Prostate gland (tissue), 2 donors: Measurements from ENCODE around the gene ANKRD30A.

Source experiments
- CTCF ChIP-seq, 4 experiments: fragments of 200-600 bp in 2 of 4; fragments of 450-650 bp in 2 of 4; sonication (generic) in 2 of 4; IDR thresholded peaks; 1 replicate in 3 of 4; 2 replicates in 1 of 4; pipeline ENCODE4 v1.5.1; 2016 to 2019; ENCODE audit warnings: antibody characterized with exemption in 4 of 4, mild to moderate bottlenecking in 2 of 4, moderate library complexity in 2 of 4
- POLR2A ChIP-seq: fragments of 450-650 bp; IDR thresholded peaks from one replicate; pipeline ENCODE4 v1.6.1; 2016; ENCODE audit warnings: antibody characterized with exemption, mild to moderate bottlenecking

- TF ChIP-seq CTCF (IDR thresholded peaks at IDR 0.05): no peak
- TF ChIP-seq POLR2A: no peak
These were observed 523 bp downstream of the ANKRD30A start for GRCh38 chr10:37125921-37126320.
